Measurements from ENCODE around the gene BTG1.

- TF ChIP-seq CTCF (IDR thresholded peaks at IDR 0.05) (no peak), POLR2AphosphoS5 (IDR thresholded peaks at IDR 0.05) (no peak)
Observed at GRCh38 chr12:92094751-92095161, 50.9 kb downstream of the BTG1 start.

All from sigmoid colon (tissue), 4 donors.